Heart left ventricle (tissue), 16 donors: ENCODE results near the gene PUS7. TPM values are rescaled to one million over a fixed set of nuclear protein-coding genes. Genes with fewer than 3 reads are reported as not detected.
"Not testable (repeated sequence)": the region's sequence is repeated elsewhere in the genome, so short reads cannot be mapped to it uniquely, and the experiment has no call there.

Source experiments
- ATAC-seq, 4 donors: fragments of 200-7000 bp; cut with Tn5 transposase; one replicate each; pipeline ENCODE4 v1.9.1; 2020 to 2022; ENCODE audit warnings: moderate library complexity in 4 of 4, mild to moderate bottlenecking in 3 of 4, moderate number of reproducible peaks in 1 of 4
- DNase-seq, 5 donors: peaks; one replicate each; pipeline ENCODE4 v3.0.0-alpha.2; 2020
- H3K27ac ChIP-seq, 12 donors: fragments of 200-600 bp; sonication (generic) in 4 of 12; one replicate each; pipeline versions ENCODE4 v1.5.0 to v1.8.0; 2016 to 2022; ENCODE audit warnings: mild to moderate bottlenecking in 2 of 12
- H3K27me3 ChIP-seq, 9 donors: fragments of 200-600 bp; sonication (generic) in 2 of 9; one replicate each; pipeline versions ENCODE4 v1.5.1 to v1.8.0; 2016 to 2022; ENCODE audit warnings: mild to moderate bottlenecking in 3 of 9
- H3K36me3 ChIP-seq, 9 donors: fragments of 200-600 bp; sonication (generic) in 2 of 9; one replicate each; pipeline versions ENCODE4 v1.5.0 to v1.8.0; 2018 to 2022; ENCODE audit warnings: mild to moderate bottlenecking in 2 of 9
- H3K4me1 ChIP-seq, 12 donors: fragments of 200-600 bp; sonication (generic) in 4 of 12; one replicate each; pipeline versions ENCODE4 v1.5.0 to v1.8.0; 2016 to 2022; ENCODE audit warnings: mild to moderate bottlenecking in 3 of 12
- H3K4me3 ChIP-seq, 12 donors: fragments of 200-600 bp; sonication (generic) in 4 of 12; one replicate each; pipeline versions ENCODE4 v1.5.0 to v1.8.0; 2017 to 2022; ENCODE audit warnings: mild to moderate bottlenecking in 9 of 12, moderate library complexity in 4 of 12
- H3K9me3 ChIP-seq, 12 donors: fragments of 200-600 bp; sonication (generic) in 4 of 12; one replicate each; pipeline versions ENCODE4 v1.5.0 to v1.8.0; 2016 to 2022; ENCODE audit warnings: mild to moderate bottlenecking in 1 of 12
- CTCF ChIP-seq, 12 donors: fragments of 200-600 bp; sonication (generic) in 4 of 12; IDR thresholded peaks; one replicate each; pipeline versions ENCODE4 v1.5.0 to v1.8.0; 2018 to 2022; ENCODE audit warnings: antibody characterized with exemption in 12 of 12, mild to moderate bottlenecking in 5 of 12
- POLR2A ChIP-seq, 2 donors: fragments of 450-650 bp; IDR thresholded peaks; one replicate each; pipeline ENCODE4 v1.6.1; 2017; ENCODE audit warnings: antibody characterized with exemption in 2 of 2, mild to moderate bottlenecking in 2 of 2, moderate library complexity in 2 of 2
- WGBS, 4 donors: extraction: QIAGEN DNeasy Blood & Tissue Kit in 2 of 4; methylation state at CpG; one replicate each; pipeline versions ENCODE4 v1.1.5 to v1.1.7; 2013 to 2018; 5-methylcytosine and 5-hydroxymethylcytosine counted together
- intact Hi-C, 10 donors: fragments of 100-400 bp; cut with DNase I; formaldehyde crosslinking; loops; one replicate each; pipeline versions ENCODE4 v1.11.1 to v1.14.2; 2022
- polyA plus RNA-seq, 2 donors: library from polyadenylated mRNA; stranded (reverse); fragments of 200-250 nt; gene quantifications; one replicate each; pipeline ENCODE4 v1.2.3, GENCODE V29; 2013
- total RNA-seq, 9 donors: library from RNA; depleted of rRNA in 2 of 9; stranded (reverse); fragments of >200 nt in 2 of 9; fragmentation: NEBNext Ultra II Directional in 3 of 9; extraction: Animal tissue kit (Norgen Biotek cat#: 25700) in 3 of 9; gene quantifications; one replicate each; pipeline versions ENCODE4 v1.1.0 to v1.2.4, GENCODE V29; 2016 to 2023
- donor health status: ischemic (EF 13 %, LVEDD 7.1; RV severe dilation, severe dysfunction).
- donor health status: healthy with polysubstance abuse.
- donor health status: DM: no; HTN: yes; CAD: no.
- donor health status: DM: no; HTN: no; CAD: no.
- donor health status: ischemic (EF 25% LVEDD 6.9; RV normal size, moderate dysfunction).
- donor health status: ischemic (EF 25% LVEDD 5.7; RV mildly dilated, moderate dysfunction).
- donor health status: healthy.
- donor health status: DM: yes; HTN: yes; CAD: no.
- donor health status: ischemic (EF 35%, LVEDD 5.7; RV mildly dilated, moderate dysfunction).
- donor health status: nonischemic (EF 11% LVEDD 7.7; RV severe dilation, severe dysfunction).
- donor health status: DM: yes; HTN: yes; CAD: no.
- donor health status: PGD.
- donor health status: ischemic (EF 29% LVEDD 5.4; RV normal size, mild dysfunction).
- donor health status: nonischemic (EF 23%, LVEDD 6.1; RV moderate dilation, normal function).

PUS7 gene
- total and polyA plus RNA-seq, 11 donors = 1.9 to 7.9 (median 5.5) TPM

- no peaks in the 10 kb centered on the region for H3K36me3 ChIP-seq
- no peaks in the 10 kb centered on the region for H3K4me1 ChIP-seq
- DNase-seq = no peak
- H3K4me3 ChIP-seq = no peak overlapping the region
- no peak for ATAC-seq
- no peaks in the 10 kb centered on the region for H3K27me3 ChIP-seq
- H3K9me3 ChIP-seq = no peaks in the 10 kb centered on the region
- no peak for TF ChIP-seq POLR2A (IDR thresholded peaks at IDR 0.05)
- TF ChIP-seq CTCF (IDR thresholded peaks at IDR 0.05) = no peak
- intact Hi-C loops = no loop called here
- H3K27ac ChIP-seq = no peak overlapping the region
- WGBS, 4 donors = 87 to 90% (median 89%) methylated on average over 4 of the region's 4 CpGs
These were observed 77.6 kb downstream of the PUS7 start for GRCh38 chr7:105444342-105444987.

DNA sequence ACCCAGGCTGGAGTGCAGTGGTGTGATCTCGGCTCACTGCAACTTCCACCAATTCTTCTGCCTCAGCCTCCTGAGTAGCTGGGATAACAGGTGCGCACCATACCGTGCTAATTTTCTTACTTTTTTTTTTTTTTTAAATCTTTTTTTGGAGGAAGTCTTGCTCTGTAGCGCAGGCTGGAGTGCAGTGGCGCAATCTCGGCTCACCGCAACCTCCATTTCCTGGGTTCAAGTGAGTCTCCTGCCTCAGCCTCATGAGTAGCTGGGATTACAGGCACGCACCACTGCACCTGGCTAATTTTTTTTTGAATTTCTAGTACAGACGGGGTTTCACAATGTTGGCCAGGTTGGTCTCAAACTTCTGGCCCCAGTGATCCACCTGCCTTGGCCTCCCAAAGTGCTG, 79.9 kb downstream of the PUS7 start:
- H3K4me3 ChIP-seq, H3K36me3 ChIP-seq, DNase-seq, ATAC-seq, H3K9me3 ChIP-seq, H3K27ac ChIP-seq, intact Hi-C loops, H3K4me1 ChIP-seq, H3K27me3 ChIP-seq: not testable (repeated sequence)
- 92 to 96% (median 94%) methylated on average over 9 of the region's 9 CpGs for WGBS, 4 donors

DNA sequence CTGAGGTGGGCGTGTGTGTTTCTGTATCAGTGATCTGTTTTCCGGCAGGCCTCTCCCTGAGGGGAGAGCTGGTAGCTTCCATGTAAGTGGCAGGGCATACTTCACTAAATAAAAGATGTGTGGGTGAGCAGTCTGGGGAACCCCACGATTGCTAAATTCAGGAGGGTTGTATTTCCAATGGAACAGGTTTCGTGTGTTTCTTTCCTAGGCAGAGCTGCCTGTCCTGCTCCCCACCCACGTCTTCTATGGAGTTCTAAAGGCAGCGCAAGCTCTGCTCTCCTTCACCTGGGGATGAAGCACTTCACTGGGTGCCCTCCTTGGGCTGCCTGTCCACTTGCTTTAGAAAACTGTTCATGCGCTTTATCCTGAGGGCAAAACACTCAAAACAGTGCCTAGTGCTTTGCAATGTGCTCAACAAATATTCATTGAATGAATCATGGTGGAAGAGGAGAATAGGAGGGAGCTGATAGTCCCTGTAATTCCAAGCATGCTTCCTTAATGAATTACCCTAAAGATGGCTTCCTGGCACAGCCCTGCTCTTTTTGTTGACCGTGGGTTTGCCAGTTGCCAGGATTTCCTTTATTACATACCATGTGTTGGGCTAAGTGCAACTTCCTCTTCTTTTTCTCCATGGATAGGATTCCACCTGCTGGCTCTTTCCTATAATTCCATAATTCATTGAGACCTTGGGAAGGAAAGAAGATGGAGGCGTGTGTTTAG, 82.7 kb downstream of the PUS7 start:
- no peaks in the 10 kb centered on the region for H3K36me3 ChIP-seq
- TF ChIP-seq POLR2A (IDR thresholded peaks at IDR 0.05) (no peak), CTCF (IDR thresholded peaks at IDR 0.05) (no peak)
- H3K4me3 ChIP-seq = no peak overlapping the region
- H3K27me3 ChIP-seq = no peaks in the 10 kb centered on the region
- no peaks in the 10 kb centered on the region for H3K9me3 ChIP-seq
- no peak overlapping the region for H3K27ac ChIP-seq
- intact Hi-C loops = loop anchor here in 1 of 10 donors (10.0 kb wide), 1 partner anchor 285 kb away; no protein-coding TSS in a partner anchor
- no peaks in the 10 kb centered on the region for H3K4me1 ChIP-seq
- WGBS, 4 donors = 82 to 84% (median 83%) methylated on average over 9 of the region's 9 CpGs
- ATAC-seq (no peak), DNase-seq (no peak)

DNA sequence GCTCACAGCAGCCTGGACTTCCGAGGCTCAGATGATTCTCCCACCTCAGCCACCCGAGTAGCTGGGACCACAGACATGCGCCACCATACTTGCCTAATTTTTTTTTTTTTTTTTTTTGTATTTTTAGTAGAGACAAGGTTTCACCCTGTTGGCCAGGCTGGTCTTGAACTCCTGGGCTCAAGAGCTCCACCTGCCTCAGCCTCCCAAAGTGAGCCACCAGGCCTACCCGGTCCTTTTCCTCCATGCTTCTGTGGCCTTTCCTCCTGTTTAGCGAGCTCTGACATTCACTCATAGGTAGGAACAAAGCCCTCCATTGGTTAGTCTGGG, 83.3 kb downstream of the PUS7 start:
- no peak overlapping the region for H3K4me3 ChIP-seq
- H3K4me1 ChIP-seq = no peaks in the 10 kb centered on the region
- H3K27me3 ChIP-seq = no peaks in the 10 kb centered on the region
- no peak overlapping the region for H3K27ac ChIP-seq
- ATAC-seq = no peak
- TF ChIP-seq CTCF (IDR thresholded peaks at IDR 0.05) (no peak), POLR2A (IDR thresholded peaks at IDR 0.05) (no peak)
- 78 to 83% (median 80%) methylated on average over 5 of the region's 5 CpGs for WGBS, 4 donors
- no peak for DNase-seq
- H3K9me3 ChIP-seq = no peaks in the 10 kb centered on the region
- intact Hi-C loops = loop anchor here in 1 of 10 donors (10.0 kb wide), 1 partner anchor 284 kb away; no protein-coding TSS in a partner anchor
- H3K36me3 ChIP-seq = no peaks in the 10 kb centered on the region
